ENCODE measurements around the gene CCDC85B.

Gene CCDC85B

GRCh38 chr11:65894034-65894591, 3.6 kb downstream of the CCDC85B start:
- no peak for TF ChIP-seq EZH2 (IDR thresholded peaks at IDR 0.05; ENCODE audit: borderline replicate concordance, low read depth, low read length, severe bottlenecking)
- TF ChIP-seq CTCF (IDR thresholded peaks at IDR 0.05; ENCODE audit: borderline replicate concordance, extremely low read depth, low read length, poor library complexity, severe bottlenecking) = no peak
- no peak for DNase-seq
- H3K79me2 ChIP-seq (ENCODE audit: insufficient read depth, low read length) = peaks cover 12% of the 10 kb centered on the region
- no peaks in the 10 kb centered on the region for H3K9me3 ChIP-seq (ENCODE audit: insufficient read depth, low read length, severe bottlenecking)
- no peak overlapping the region for H3K4me3 ChIP-seq (ENCODE audit: low read depth in 1 of 2, low read length in 2 of 2)
- H3K36me3 ChIP-seq (ENCODE audit: insufficient read depth, low read length) = no peaks in the 10 kb centered on the region
- H3K9ac ChIP-seq (ENCODE audit: low read depth, low read length) = no peak overlapping the region
- H2AFZ ChIP-seq (ENCODE audit: low read depth, low read length) = no peak overlapping the region
- peaks cover 10% of the 10 kb centered on the region for H3K27me3 ChIP-seq (ENCODE audit: insufficient read depth, low read length, poor library complexity)
- H3K27ac ChIP-seq (ENCODE audit: low read length) = no peak overlapping the region
- H3K4me2 ChIP-seq (ENCODE audit: insufficient read depth, low read length) = no peak overlapping the region
- peaks cover 21% of the 10 kb centered on the region; the same call in 1 of the 2 replicates for H4K20me1 ChIP-seq (ENCODE audit: insufficient read depth, low read length)
- no peak for ATAC-seq (ENCODE audit: insufficient read depth, low read depth)
- peaks cover 47% of the 10 kb centered on the region for H3K4me1 ChIP-seq (ENCODE audit: insufficient read depth, low read length)

GRCh38 chr11:65895482-65895981, 5.1 kb downstream of the CCDC85B start:
- peaks cover 25% of the 10 kb centered on the region; the same call in 1 of the 2 replicates for H4K20me1 ChIP-seq (ENCODE audit: insufficient read depth, low read length)
- no peak for ATAC-seq (ENCODE audit: insufficient read depth, low read depth)
- H3K79me2 ChIP-seq (ENCODE audit: insufficient read depth, low read length) = peaks cover 12% of the 10 kb centered on the region
- TF ChIP-seq EZH2 (IDR thresholded peaks at IDR 0.05; ENCODE audit: borderline replicate concordance, low read depth, low read length, severe bottlenecking) = no peak
- no peak for TF ChIP-seq CTCF (IDR thresholded peaks at IDR 0.05; ENCODE audit: borderline replicate concordance, extremely low read depth, low read length, poor library complexity, severe bottlenecking)
- no peak overlapping the region for H3K4me2 ChIP-seq (ENCODE audit: insufficient read depth, low read length)
- H3K4me3 ChIP-seq (ENCODE audit: low read depth in 1 of 2, low read length in 2 of 2) = no peak overlapping the region
- H3K27me3 ChIP-seq (ENCODE audit: insufficient read depth, low read length, poor library complexity) = peaks cover 24% of the 10 kb centered on the region
- H3K4me1 ChIP-seq (ENCODE audit: insufficient read depth, low read length) = peaks cover 49% of the 10 kb centered on the region
- no peaks in the 10 kb centered on the region for H3K9me3 ChIP-seq (ENCODE audit: insufficient read depth, low read length, severe bottlenecking)
- no peak overlapping the region for H3K9ac ChIP-seq (ENCODE audit: low read depth, low read length)
- H3K27ac ChIP-seq (ENCODE audit: low read length) = no peak overlapping the region
- DNase-seq = no peak
- H2AFZ ChIP-seq (ENCODE audit: low read depth, low read length) = no peak overlapping the region
- no peaks in the 10 kb centered on the region for H3K36me3 ChIP-seq (ENCODE audit: insufficient read depth, low read length)

- TF ChIP-seq EZH2 (IDR thresholded peaks at IDR 0.05; ENCODE audit: borderline replicate concordance, low read depth, low read length, severe bottlenecking) = no peak
- TF ChIP-seq CTCF (IDR thresholded peaks at IDR 0.05; ENCODE audit: borderline replicate concordance, extremely low read depth, low read length, poor library complexity, severe bottlenecking) = no peak
- H4K20me1 ChIP-seq (ENCODE audit: insufficient read depth, low read length) = peaks cover 22% of the 10 kb centered on the region; the same call in 1 of the 2 replicates
- H3K27ac ChIP-seq (ENCODE audit: low read length) = no peak overlapping the region
- H2AFZ ChIP-seq (ENCODE audit: low read depth, low read length) = no peak overlapping the region
- H3K4me2 ChIP-seq (ENCODE audit: insufficient read depth, low read length) = no peak overlapping the region
- H3K4me1 ChIP-seq (ENCODE audit: insufficient read depth, low read length) = peaks cover 42% of the 10 kb centered on the region
- no peaks in the 10 kb centered on the region for H3K9me3 ChIP-seq (ENCODE audit: insufficient read depth, low read length, severe bottlenecking)
- H3K9ac ChIP-seq (ENCODE audit: low read depth, low read length) = no peak overlapping the region
- peaks cover 32% of the 10 kb centered on the region for H3K27me3 ChIP-seq (ENCODE audit: insufficient read depth, low read length, poor library complexity)
- H3K4me3 ChIP-seq (ENCODE audit: low read depth in 1 of 2, low read length in 2 of 2) = no peak overlapping the region
- H3K79me2 ChIP-seq (ENCODE audit: insufficient read depth, low read length) = peaks cover 7% of the 10 kb centered on the region
- ATAC-seq (ENCODE audit: insufficient read depth, low read depth) (no peak), DNase-seq (no peak)
- no peaks in the 10 kb centered on the region for H3K36me3 ChIP-seq (ENCODE audit: insufficient read depth, low read length)
Observed at GRCh38 chr11:65896034-65896999, 5.8 kb downstream of the CCDC85B start.
